ENCODE data around the gene RPLP1. TPM values are rescaled to one million over a fixed set of nuclear protein-coding genes. Genes with fewer than 3 reads are reported as not detected.

Gene RPLP1
- total RNA-seq, 1 donor from 2014 or later: 1,505 TPM

GRCh38 chr15:69466733-69467132, 14.1 kb downstream of the RPLP1 start:
- intact Hi-C loops (cut with micrococcal nuclease): loop anchor here (1.0 to 5.0 kb wide), 3 partner anchors 52 to 836 kb away; partner anchors contain the start of gene KIF23

- intact Hi-C loops (cut with micrococcal nuclease): loop anchor here (1.0 to 5.0 kb wide), 10 partner anchors 15 to 1041 kb away; partner anchors contain the start of genes GLCE and RPLP1
Observed at GRCh38 chr15:69467636-69468035, 15.0 kb downstream of the RPLP1 start.

GRCh38 chr15:69468241-69469121, 15.9 kb downstream of the RPLP1 start:
- intact Hi-C loops (cut with micrococcal nuclease): loop anchor here (1.0 to 5.0 kb wide), 10 partner anchors 16 to 1040 kb away; partner anchors contain the start of genes GLCE and RPLP1

GRCh38 chr15:69469467-69470201, 17.0 kb downstream of the RPLP1 start:
- intact Hi-C loops (cut with micrococcal nuclease): loop anchor here (2.0 to 10.0 kb wide), 6 partner anchors 285 to 1255 kb away; partner anchors contain the start of gene GLCE

- intact Hi-C loops (cut with micrococcal nuclease): loop anchor here (10.0 kb wide), 1 partner anchor 1253 kb away; no protein-coding TSS in a partner anchor
Observed at GRCh38 chr15:69472046-69472445, 19.4 kb downstream of the RPLP1 start.

- intact Hi-C loops (cut with micrococcal nuclease): loop anchor here (10.0 kb wide), 1 partner anchor 1252 kb away; no protein-coding TSS in a partner anchor
Observed at GRCh38 chr15:69472562-69472961, 19.9 kb downstream of the RPLP1 start.

- intact Hi-C loops (cut with micrococcal nuclease): loop anchor here (2.0 to 10.0 kb wide), 2 partner anchors 1251 to 1339 kb away; no protein-coding TSS in a partner anchor
Observed at GRCh38 chr15:69474291-69474690, 21.7 kb downstream of the RPLP1 start.

GRCh38 chr15:69474846-69475455, 22.3 kb downstream of the RPLP1 start:
- intact Hi-C loops (cut with micrococcal nuclease): loop anchor here (1.0 to 10.0 kb wide), 7 partner anchors 102 to 1967 kb away; no protein-coding TSS in a partner anchor

GRCh38 chr15:69475769-69476358, 23.2 kb downstream of the RPLP1 start:
- intact Hi-C loops (cut with micrococcal nuclease): loop anchor here (1.0 to 10.0 kb wide), 8 partner anchors 101 to 1966 kb away; no protein-coding TSS in a partner anchor

- intact Hi-C loops (cut with micrococcal nuclease): loop anchor here (1.0 to 10.0 kb wide), 5 partner anchors 100 to 1965 kb away; no protein-coding TSS in a partner anchor
Observed at GRCh38 chr15:69476704-69477473, 24.3 kb downstream of the RPLP1 start.

GRCh38 chr15:69478259-69478781, 25.7 kb downstream of the RPLP1 start:
- intact Hi-C loops (cut with micrococcal nuclease): loop anchor here (1.0 to 10.0 kb wide), 5 partner anchors 99 to 1964 kb away; no protein-coding TSS in a partner anchor

- intact Hi-C loops (cut with micrococcal nuclease): loop anchor here (5.0 to 10.0 kb wide), 4 partner anchors 98 to 1963 kb away; no protein-coding TSS in a partner anchor
Observed at GRCh38 chr15:69479081-69479480, 26.5 kb downstream of the RPLP1 start.

GRCh38 chr15:69479971-69480370, 27.4 kb downstream of the RPLP1 start:
- intact Hi-C loops (cut with micrococcal nuclease): loop anchor here (5.0 to 10.0 kb wide), 4 partner anchors 97 to 1962 kb away; no protein-coding TSS in a partner anchor

- intact Hi-C loops (cut with micrococcal nuclease): no loop called here
Observed at GRCh38 chr15:69480932-69481331, 28.3 kb downstream of the RPLP1 start.

- intact Hi-C loops (cut with micrococcal nuclease): no loop called here
Observed at GRCh38 chr15:69482686-69483256, 30.2 kb downstream of the RPLP1 start.

- intact Hi-C loops (cut with micrococcal nuclease): no loop called here
Observed at GRCh38 chr15:69484837-69485236, 32.2 kb downstream of the RPLP1 start.

GRCh38 chr15:69486481-69487110, 34.0 kb downstream of the RPLP1 start:
- intact Hi-C loops (cut with micrococcal nuclease): no loop called here

GRCh38 chr15:69489073-69489571, 36.5 kb downstream of the RPLP1 start:
- intact Hi-C loops (cut with micrococcal nuclease): no loop called here

All from T-helper 1 cell treated with Interleukin-12 subunit alpha and Interleukin-12 subunit beta and Interleukin-4 antibody, amounts not matched to agents 30 ng/mL and 1 ng/mL, for 36 hours (primary cell).